ENCODE measurements around the gene EPHB6.

Gene EPHB6, protein sequence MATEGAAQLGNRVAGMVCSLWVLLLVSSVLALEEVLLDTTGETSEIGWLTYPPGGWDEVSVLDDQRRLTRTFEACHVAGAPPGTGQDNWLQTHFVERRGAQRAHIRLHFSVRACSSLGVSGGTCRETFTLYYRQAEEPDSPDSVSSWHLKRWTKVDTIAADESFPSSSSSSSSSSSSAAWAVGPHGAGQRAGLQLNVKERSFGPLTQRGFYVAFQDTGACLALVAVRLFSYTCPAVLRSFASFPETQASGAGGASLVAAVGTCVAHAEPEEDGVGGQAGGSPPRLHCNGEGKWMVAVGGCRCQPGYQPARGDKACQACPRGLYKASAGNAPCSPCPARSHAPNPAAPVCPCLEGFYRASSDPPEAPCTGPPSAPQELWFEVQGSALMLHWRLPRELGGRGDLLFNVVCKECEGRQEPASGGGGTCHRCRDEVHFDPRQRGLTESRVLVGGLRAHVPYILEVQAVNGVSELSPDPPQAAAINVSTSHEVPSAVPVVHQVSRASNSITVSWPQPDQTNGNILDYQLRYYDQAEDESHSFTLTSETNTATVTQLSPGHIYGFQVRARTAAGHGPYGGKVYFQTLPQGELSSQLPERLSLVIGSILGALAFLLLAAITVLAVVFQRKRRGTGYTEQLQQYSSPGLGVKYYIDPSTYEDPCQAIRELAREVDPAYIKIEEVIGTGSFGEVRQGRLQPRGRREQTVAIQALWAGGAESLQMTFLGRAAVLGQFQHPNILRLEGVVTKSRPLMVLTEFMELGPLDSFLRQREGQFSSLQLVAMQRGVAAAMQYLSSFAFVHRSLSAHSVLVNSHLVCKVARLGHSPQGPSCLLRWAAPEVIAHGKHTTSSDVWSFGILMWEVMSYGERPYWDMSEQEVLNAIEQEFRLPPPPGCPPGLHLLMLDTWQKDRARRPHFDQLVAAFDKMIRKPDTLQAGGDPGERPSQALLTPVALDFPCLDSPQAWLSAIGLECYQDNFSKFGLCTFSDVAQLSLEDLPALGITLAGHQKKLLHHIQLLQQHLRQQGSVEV

DNA sequence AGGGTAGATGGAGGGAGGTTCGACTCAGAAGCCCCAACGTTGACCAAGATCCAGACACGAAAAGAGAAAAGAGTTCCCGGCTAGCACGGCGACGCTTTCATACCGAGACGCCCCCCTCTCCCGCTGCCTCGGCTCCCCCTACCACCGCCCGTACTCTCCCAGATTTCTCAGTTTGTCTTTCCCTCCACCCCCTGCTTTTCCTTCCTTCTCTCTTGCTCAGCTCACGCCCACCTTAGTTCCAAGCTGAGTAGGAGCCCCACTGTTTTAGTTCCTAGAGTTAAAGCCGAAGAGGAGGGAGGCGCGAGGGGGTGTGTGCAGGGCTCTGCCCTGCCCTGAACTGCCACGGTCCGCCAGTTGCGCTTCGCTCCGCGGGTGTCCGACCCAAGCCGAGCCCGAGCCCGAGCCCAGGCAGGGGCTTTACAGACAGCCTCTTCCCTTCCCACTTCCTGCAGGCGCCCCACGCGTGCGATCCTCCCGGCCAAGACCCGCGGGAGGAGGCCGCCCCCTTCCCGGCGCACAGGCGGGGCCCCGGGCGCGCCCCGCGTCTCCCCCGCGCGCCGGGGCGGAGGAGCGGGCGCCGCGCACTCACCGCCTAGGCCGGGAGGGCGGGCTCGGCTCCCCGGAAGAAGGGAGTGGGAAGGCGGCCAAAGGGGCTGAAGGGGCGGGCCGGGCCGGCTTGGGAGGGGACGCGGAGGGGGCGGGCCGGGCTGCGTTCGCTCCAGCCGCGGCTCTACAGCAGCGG is at the start of gene EPHB6:
EPHB6 (plus strand) TSS at position 705 of the 742 bp plus-strand sequence. CDS start 8,152 bp downstream, outside the sequence.
- DNase-seq, result peak; percentile 62

DNA sequence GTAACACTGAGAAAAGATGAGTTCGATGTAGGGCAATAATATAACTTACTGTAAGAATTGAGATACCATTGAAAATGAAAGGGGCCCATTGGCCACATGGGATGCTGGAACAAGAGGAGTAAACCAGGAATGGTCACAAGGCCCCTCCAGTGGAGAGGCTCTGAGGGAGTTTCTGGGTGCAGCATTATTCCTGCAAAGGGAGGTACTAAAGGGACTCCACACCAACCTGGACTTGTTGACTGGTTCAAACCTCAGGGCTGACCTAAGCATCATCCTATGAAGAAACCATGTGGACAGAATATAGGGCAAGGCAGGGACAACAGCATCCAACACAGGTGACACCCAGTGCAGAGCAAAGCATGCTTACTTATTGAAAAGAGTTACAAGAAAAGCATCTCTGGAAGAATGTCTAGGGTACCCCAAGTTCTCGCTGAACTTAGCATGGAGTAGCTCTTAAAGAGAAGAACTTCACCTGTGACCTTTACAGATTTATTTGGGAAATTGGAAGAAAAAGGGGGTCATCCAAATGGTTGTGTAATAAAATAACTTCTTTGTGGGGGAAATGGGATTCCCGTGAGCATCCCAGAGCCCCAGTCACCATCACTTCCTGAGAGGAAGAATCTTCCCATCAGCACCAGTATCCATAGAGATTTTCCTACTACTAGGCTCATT is 49.4 kb upstream of the EPHB6 start:
- DNase-seq, result no peak

DNA sequence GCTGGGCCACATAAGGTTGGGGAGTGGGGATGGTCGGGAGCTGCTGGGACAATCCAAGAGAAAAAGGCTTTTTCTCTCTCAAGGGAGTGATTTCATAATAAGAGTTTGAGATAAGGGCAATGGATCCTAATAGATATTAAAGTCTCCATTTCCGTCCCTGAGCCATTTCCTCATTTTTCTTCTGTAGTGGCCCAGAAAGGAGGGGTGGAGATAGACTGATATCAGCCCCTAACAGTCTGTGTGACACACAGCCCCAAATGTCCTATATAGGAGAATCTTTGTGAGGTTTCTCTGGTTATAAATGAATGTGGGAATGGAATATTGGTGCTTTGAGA is 48.9 kb upstream of the EPHB6 start:
- DNase-seq, result peak; percentile 12

DNA sequence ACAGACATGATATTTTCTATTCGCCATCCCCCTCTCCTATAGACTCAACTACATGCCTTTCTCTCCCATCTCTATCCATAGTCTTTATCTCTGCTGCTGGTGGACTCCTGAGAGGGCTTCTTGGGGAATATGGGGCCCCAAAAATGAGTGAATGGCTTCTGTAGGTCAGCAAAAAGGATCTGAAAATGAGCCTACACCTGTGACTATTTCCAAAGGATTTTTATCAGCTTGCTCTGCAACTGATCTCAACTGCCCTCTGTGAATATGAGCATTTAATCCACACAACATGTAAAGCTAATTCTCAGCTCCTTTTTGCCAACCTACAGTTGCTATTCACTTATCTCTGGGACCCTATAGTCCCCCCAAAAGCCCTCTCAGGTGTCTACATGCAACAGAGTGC is 47.9 kb upstream of the EPHB6 start:
- no peak for DNase-seq

DNA sequence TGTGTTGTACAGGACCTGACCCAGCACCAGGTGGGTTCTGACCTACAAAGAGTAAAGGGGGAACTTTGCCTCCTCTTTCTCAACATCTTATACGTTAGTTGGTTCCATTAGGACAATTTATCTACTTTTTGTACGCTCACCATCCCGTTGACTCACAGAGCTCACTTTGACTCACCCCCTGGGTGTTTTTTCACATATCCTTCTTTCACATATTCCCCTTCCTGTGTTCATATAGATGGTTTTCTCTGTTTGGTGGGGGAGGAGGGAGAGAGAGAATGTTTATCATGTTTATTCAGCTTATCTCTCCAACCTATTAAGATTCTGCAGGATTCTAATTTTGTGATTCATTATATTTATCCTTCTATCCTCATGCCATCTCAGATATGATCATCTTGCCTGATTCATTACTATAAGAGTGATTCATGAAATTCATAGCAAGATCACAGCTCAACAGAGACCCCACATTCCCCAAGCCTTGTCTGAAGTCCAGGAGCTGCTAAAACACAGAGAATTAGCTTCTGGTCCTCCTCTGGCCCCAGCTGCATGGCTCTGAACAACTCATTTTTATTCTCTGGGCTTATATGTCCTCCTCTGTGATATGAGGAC is 46.9 kb upstream of the EPHB6 start:
- no peak for DNase-seq

DNA sequence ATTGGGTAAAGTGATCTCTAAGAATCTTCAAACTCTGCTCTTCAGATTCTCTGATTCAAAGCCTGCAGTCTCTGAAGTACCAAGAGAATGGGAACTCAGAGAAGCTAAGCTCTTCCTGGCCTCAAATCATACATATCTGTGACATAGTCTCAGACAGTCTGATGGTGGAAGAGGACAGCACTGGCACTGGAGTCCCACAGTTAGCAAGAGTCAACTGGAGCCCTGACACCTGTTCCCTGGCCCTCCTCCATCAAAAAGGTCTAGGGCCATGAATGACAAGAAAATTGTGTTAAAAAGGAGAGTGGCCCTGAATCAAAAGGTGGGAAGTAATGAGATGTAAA is 46.4 kb upstream of the EPHB6 start:
- no peak for DNase-seq

DNA sequence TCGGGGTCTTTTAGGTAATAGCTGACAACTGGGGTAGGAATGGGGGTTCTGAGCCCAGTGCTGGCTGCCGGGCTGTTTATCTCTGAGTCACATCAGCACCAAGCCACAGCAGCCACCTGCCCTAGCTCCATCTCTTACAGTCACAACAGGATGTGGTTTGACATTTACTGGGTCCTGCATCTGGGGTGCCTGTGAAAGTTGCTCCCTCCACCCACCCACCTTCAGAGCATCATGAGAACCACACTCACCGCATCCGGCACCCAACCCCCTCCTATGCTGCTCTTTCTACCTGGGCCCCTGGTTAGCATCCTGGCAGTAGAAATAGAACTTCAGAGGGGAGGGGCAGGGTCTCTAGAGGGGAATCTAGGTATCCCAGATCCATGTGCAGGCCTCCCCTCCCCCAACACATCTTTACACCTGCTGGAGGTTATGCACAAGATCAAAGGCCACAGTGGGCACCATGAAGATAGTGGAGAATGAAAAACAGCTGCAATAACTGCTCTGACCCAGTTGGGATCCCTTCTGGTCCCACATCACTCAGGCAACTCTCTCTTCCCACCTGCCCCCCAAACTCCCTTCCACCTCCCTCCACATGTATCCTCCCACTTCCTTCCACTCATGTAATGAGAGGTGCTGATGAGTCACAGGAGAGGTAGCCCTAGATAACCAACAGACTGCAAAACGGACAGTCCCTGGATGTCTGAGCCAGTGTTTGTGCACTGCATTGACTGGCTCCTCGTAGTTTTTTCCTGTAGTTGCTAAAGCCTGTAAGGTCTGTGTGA is 45.9 kb upstream of the EPHB6 start:
- DNase-seq, result no peak

DNA sequence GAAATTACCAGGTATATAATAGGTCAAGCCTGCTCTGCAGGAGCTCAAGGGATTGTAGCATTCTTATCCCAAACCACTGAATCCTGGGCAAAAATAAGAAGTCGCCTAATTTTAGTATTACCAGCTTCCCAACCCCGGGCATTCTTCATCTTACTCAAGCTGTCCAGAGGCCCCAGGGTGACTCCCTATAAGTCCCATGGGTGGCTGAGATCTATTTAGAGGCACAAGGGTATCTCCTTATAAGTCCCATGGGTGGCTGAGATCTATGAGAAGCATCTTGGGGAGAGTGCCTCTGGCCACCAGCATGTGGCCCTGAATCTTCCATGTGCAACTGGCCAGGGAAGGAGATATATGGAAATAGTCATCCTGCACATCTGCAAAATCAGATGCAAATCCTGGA is 45.2 kb upstream of the EPHB6 start:
- no peak for DNase-seq

DNA sequence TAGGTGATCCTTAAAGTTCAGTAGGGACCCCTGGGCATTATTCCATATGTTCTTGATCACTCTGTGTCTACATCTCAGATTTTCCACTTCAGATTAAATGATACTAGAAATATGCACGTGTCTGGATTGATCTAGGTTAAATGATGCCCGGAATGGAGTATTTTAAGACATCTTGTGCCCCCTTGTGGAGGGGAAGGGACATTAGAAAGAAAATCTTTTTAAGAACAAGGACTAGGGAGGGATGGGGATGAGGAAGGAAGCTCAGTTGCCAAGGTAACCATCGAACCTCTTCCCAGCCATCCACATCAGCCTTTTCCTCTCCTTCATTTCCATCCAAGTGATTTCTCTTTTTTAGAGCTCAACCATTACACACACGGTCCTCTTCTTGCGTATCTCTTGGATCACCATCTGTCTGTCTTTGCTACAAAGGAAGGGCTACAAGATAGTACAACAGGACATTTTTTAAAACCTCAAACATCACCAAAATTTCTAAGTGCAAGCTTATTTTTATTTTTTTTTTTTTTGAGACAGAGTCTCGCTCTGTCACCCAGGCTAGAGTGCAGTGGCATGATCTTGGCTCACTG is 43.6 kb upstream of the EPHB6 start:
- DNase-seq, result peak; percentile 48

DNA sequence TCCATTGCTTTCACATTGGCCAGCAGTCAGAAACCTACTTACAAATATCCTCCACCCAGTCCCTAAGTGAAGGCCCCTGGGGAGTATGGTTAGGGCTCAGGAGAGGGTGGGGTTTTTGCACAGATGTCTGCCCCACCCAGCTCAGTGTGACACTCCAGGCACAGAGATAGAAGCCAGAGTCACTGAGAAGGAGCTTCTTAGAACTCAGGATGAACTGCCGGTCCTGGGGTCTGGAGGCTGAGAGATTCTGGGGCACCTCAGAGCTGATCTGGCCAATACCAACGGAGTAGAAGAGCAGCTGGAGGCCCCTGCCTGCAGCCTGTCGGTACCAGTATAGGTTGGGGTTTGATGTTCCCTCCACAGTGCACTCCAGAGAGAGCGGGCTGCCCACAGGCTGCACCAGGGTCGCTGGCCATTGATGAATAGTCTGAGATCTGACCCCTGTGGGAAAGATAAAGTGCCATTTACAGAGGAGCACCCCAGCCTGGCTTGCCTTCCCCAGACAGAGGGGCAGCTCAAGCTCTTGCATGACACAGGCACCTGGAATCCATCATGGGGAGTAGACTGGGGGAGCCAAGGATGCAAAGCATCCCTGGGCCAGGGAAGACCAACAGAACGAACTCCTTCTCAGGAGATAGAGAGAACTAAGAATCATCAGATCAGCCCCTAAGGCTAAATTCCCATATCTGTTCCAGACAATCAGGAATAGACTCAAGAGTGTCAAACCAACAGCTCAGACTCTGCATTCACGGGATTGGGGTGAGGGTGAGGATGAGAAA is 42.2 kb upstream of the EPHB6 start:
- DNase-seq, result no peak

DNA sequence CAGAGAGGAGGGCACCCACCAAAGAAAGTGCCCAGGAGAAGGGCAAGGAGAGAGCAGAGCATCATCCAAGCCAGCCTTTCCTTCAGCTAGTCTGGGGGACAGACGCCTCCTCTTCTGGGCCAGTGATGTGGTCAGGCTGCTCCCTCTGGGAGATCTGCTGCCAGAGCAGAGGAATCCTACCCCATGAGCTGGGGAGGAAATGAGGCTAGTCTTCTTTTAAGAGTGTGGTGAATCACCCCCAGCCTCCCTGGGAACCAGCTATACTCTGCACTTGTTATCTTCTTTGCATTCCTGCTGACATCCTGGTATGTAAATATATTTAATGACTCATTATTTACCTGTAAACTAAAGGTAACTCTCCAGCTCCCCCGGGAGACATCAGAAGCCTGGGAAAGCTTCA is 41.6 kb upstream of the EPHB6 start:
- DNase-seq, result no peak

DNA sequence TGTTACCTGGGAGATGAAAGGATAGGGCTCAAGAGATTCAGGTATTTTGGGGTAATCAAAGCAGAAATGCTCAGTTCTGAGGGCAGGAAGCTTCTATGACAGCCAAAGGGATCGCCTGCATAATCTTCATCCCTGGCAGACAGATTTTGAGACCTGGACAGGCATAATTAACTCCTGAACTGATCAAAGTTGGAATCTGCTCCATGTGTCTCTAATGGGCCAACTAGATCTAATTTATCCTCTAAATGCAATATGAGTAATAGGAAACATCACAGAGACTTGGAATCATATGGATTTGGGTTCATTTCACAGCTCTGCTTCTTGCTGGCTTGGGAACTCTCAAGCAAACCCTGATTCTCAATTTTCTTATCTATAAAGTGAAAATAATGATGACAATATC is 41.2 kb upstream of the EPHB6 start:
- DNase-seq, result no peak

DNA sequence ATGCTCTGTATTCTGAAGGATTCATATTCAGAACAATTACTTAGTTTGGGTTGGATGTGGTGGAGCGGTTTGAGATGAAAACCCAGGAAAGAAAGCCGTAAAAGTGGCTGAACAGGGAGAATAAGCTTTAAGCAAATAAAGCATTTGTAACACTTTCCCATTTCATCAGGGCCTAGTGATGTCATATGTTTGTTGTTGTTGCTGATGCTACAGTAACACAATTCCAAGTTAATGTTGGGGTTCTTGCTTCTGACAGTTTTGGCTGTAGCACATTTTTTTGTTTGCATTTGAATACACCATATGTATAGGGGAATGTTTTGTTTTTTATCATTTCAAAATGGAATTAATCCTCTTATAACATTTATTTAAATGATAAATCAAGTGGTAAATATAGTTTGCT is 40.4 kb upstream of the EPHB6 start:
- DNase-seq, result no peak

DNA sequence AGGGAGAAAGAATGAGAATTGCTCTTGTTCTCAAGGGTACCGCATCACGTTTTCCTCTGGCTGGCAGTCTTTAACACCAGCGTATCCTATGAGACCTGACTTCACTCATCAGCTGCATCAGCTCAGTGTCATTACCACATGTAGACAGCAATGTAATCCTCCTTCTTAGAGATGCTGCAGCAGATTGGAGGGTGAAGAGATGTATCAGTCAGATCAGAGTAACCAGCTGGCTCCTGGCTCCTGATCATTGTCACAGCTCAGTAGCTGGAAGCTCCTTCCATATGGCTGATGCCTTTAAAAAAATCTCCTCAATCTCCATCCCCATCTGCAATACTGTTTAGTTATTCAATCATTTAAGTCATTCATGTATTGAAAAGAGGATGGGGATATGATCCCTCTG is 39.7 kb upstream of the EPHB6 start:
- DNase-seq, result no peak

DNA sequence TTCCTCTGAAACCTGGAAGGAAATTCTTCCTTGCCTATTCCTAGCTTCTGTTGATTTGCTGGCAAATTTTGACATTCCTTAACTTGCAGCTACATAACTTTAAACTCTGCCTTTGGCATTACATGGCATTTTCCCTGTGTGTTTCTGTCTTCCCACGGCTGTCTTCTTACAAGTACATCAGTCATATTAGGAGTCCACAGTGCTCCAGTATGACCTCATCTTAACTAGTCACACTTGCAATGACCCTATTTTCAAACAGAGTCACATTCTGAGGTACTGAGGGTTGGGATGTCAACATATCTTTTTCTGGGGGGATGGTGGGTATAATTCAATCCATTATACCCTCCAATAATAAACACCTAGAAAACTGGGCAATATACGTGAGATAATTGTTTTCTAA is 37.4 kb upstream of the EPHB6 start:
- no peak for DNase-seq

DNA sequence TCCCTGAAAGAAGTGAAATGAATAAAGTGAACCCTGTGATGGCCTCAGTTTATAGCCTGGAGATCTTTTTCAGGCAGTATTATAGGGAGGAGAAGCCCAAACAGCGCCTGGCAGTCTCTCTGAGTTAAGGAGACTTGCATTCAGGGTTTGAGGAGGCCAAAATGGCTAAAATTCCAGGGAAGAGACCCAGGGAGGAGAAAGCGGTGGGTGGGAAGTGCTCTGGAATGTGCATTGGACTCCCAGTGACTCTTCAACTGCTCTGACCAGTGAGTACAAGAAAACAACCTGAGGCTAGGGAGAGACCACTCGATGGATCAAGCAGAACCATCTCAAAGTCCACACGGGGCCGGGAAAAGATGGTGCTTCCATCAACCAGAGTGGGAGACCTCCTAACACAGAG is 35.3 kb upstream of the EPHB6 start:
- no peak for DNase-seq

DNA sequence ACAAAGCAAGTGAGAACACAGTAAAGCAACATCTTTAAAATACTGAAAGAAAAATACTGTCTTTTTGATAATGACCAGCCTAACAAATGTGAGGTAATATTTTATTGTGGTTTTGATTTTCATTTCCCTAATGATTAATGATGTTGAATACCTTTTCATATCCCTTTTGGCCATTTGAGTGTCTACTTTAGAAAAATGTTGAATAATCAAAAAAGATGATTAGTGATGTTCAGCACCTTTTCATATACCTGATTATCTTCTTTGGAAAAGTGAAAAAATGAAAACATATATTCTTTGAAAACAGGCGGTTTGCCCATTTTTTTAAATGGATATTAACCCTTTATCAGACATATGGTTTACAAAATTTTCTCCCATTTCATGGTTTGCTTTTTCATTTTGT is 32.2 kb upstream of the EPHB6 start:
- no peak for DNase-seq

DNA sequence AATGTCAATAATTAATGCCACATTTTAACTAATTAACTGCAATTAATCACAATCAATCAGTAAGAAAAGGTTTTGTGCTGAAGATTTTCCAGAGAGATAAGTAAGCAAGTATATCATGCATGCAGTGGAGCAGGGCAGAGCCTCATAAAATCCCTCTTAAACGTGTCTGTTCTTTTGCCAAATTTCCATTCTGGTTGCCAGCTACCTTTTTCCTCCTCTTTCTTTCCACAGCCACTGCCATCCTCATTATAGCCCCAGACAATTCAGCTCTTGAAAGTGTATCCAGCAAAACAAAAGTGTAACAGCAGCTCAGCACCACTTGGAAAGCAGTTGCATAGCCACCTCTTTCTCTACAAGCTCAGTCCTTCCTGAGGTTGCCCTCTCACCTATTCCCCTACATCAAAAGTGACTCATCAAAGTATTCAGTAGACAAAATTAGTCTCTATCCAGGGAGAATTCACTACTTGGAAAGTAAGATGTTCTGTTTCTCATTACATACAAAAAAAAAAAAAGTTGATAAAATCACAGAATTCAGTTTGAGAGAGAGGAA is 26.9 kb upstream of the EPHB6 start:
- no peak for DNase-seq

DNA sequence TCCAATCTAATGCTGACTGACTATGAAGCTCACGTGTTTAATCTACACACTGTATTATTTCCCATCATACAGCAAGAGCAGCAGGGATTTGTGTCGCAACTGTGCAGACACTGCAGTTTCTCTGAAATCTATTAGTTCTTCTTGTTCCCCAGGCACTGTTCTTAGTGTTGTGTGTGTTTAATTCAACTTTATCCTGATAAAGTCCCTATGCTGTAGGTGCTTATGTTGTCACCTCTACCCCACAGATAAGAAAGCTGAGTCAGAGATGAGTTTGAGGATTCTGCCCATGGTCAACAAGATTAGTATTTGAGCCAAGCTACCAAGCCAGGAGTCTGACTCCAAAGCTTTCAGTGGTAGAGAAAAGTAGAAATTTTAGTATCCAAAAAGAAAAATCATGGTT is 22.5 kb upstream of the EPHB6 start:
- DNase-seq, result peak; percentile 24
